Lower leg skin (tissue), 3 donors: ENCODE results near the gene FNBP1L.

ENCODE experiments used
- CTCF ChIP-seq, 3 donors: fragments of 450-650 bp; IDR thresholded peaks; one replicate each; pipeline ENCODE4 v1.5.1; 2016; ENCODE audit warnings: antibody characterized with exemption in 3 of 3, mild to moderate bottlenecking in 3 of 3, moderate library complexity in 2 of 3
- POLR2A ChIP-seq, 2 donors: fragments of 450-650 bp; IDR thresholded peaks; one replicate each; pipeline ENCODE4 v1.6.1; 2016 to 2017; ENCODE audit warnings: antibody characterized with exemption in 2 of 2, mild to moderate bottlenecking in 1 of 2, moderate library complexity in 1 of 2

DNA sequence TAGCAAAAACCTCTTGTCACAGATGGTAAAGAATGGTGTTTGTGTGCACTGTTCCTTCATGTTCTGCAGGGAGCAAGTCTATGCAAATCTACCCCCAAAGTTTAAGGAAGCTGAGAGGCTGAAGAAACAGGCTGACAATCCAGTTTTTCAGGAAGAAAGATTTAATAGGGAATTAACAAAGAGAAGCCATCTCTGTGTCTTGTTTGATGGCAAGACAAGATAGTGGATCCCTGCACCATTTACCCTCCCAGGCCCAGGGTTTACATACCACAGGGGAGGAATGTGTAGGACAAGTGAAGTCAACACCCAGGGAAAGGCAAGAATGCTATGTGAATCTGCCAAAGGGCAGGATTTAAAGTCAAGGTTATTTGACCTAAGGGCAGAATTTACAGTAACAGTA is 48.1 kb upstream of the FNBP1L start:
- no peak for TF ChIP-seq CTCF (IDR thresholded peaks at IDR 0.05)
- no peak for TF ChIP-seq POLR2A (IDR thresholded peaks at IDR 0.05)
